ENCODE results near the gene ANKRD60. TPM values are rescaled to one million over a fixed set of nuclear protein-coding genes. Genes with fewer than 3 reads are reported as not detected.

ANKRD60 gene
- total RNA-seq, 4 donors from 2014 or later, result not detected

DNA sequence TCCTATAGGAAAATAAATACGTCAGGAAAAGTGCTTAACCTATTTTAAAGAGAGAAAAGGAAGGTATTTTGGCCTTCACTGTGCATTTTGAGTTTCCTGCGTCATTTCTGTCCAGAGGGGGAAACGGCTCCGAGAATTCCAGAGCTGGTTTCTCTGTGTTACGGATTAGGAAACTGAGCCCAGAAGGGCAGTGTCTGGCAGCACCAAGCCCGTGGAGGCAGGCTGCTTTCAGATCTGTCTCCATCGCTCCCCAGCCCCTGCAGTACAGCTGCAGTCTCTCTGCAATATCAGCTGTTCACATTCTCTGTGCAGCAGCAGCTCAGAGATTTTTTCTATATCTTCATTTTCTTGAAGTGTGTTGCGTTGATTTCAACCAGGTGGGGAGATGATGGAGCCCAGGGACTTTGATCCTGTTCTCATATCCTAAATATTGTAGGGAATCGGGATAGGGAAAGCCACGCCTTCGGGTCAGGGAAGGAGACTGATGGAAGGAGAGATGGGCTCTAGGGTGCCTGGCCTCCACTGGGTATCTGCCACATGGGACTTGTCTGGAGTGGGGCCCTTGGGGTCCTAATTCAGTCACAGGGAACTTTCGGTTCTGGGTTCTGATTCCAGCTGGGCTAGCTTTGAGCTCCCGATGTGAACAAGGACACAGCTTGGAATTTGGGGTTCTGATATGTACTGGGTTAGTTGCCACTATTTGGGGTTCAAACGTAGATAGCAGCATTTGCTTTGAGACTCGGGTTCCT is 2.8 kb downstream of the ANKRD60 start:
- 67 to 69% methylated on average over 15 of the region's 15 CpGs for WGBS, 2 donors
- TF ChIP-seq, protein P1, sequence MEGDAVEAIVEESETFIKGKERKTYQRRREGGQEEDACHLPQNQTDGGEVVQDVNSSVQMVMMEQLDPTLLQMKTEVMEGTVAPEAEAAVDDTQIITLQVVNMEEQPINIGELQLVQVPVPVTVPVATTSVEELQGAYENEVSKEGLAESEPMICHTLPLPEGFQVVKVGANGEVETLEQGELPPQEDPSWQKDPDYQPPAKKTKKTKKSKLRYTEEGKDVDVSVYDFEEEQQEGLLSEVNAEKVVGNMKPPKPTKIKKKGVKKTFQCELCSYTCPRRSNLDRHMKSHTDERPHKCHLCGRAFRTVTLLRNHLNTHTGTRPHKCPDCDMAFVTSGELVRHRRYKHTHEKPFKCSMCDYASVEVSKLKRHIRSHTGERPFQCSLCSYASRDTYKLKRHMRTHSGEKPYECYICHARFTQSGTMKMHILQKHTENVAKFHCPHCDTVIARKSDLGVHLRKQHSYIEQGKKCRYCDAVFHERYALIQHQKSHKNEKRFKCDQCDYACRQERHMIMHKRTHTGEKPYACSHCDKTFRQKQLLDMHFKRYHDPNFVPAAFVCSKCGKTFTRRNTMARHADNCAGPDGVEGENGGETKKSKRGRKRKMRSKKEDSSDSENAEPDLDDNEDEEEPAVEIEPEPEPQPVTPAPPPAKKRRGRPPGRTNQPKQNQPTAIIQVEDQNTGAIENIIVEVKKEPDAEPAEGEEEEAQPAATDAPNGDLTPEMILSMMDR (IDR thresholded peaks at IDR 0.05), result no peak
- DNase-seq (ENCODE audit: low spot score in 2 of 2), result no peak
- intact Hi-C loops (cut with DNase I; ENCODE audit: low total_unique reads), result no loop called here
- no peak overlapping the region for H3K4me3 ChIP-seq (ENCODE audit: low read depth, poor library complexity, severe bottlenecking)

DNA sequence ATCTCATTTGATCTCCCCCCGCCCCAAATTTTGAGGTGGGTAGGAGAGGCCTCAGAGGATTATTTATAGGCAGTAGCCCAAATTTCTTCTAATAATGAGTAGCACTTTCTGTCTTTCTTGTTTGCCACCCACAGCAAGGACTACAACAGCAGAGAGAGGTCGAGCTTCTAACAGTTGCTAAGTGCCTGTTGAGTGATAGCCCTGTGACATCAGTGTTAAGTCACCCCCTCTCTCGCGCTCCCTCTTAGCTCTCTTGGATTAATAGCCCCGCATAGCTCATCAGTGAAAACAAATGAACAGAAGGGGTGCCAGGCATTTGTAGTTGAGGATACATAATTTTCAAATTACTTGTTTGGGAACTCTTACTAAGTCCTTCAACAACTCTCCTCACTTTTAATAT is 3.5 kb downstream of the ANKRD60 start:
- intact Hi-C loops (cut with DNase I; ENCODE audit: low total_unique reads), result no loop called here
- no peak for TF ChIP-seq POLR2A (IDR thresholded peaks at IDR 0.05)
- TF ChIP-seq, protein P1 (IDR thresholded peaks at IDR 0.05), result no peak
- no peak for DNase-seq (ENCODE audit: low spot score in 2 of 2)
- 43 to 44% methylated on average over 5 of the region's 5 CpGs for WGBS, 2 donors
- no peak overlapping the region for H3K4me3 ChIP-seq (ENCODE audit: low read depth, poor library complexity, severe bottlenecking)

DNA sequence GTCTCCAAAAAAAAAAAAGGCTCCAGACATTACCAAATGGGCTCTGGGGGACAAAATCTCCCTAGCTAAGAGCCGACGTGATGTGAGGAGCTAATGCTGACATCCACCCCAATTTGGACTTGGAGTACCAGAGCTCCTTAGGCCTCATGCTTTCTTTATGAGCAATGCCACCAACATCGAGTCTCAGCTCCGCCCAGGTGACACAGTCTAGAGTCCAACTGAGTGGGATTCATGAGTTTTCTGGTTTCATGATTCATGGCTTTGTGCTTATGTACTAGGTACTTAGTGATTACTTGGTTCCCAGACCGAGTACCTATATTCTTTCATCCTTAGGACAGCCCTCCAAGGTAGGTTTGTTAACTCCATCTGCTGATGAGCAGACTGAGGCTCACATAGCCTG is 4.4 kb downstream of the ANKRD60 start:
- intact Hi-C loops (cut with DNase I; ENCODE audit: low total_unique reads), result no loop called here
- 87 to 89% methylated on average over 5 of the region's 5 CpGs for WGBS, 2 donors
- DNase-seq (ENCODE audit: low spot score in 2 of 2), result no peak
- TF ChIP-seq, protein P1 (IDR thresholded peaks at IDR 0.05), result no peak
- no peak for TF ChIP-seq POLR2A (IDR thresholded peaks at IDR 0.05)
- H3K4me3 ChIP-seq (ENCODE audit: low read depth, poor library complexity, severe bottlenecking), result no peak overlapping the region

DNA sequence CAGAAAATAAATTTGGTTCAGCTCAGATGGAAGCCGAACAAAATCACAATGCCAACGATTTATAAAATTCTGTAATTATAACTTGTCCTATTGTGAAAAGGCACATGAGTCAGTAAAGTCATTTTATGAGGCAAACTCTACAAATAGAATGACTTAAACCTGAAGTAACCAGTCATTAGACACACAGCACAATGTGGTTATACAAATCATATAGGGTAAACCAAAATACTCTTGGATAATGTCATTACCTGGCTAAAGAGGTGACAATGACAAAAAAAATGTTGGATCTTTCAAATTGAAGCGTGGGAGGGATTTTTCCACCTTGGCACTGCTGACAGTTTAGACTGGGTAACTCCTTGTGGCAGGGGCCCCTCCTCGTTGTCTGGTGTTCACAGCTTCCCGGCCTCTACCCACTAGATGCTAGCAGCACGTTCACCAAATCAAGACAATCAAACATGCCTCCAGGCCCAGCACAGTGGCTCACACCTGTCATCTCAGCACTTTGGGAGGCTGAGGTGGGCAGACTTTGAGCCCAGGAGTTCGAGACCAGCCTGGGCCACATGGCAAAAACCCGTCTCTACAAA is 5.0 kb downstream of the ANKRD60 start:
- DNase-seq (ENCODE audit: low spot score in 2 of 2), result no peak
- WGBS, 2 donors, result 72 to 73% methylated on average over 8 of the region's 8 CpGs
- TF ChIP-seq, protein P1 (IDR thresholded peaks at IDR 0.05), result no peak
- no peak for TF ChIP-seq POLR2A (IDR thresholded peaks at IDR 0.05)
- no peak overlapping the region for H3K4me3 ChIP-seq (ENCODE audit: low read depth, poor library complexity, severe bottlenecking)
- intact Hi-C loops (cut with DNase I; ENCODE audit: low total_unique reads), result no loop called here

DNA sequence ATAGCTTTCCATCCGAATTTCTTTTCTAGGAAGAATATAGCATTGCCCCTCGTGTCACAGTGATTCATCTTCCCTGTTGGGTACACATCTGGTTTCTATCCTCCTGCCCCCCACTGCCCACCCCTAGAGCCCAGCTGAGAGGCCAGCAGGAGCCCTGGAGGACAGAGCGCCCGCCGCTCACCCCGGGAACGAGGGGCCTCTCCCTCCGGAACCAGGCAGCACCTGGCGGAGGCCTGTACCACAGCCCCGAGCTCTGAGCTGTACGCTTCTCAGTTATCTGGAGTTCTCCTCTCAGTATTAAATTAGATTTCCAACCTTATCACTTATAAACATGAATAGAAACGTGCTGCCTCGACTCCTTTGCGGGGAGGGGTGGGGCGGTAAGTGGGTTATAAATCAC is 6.0 kb downstream of the ANKRD60 start:
- no peak for DNase-seq (ENCODE audit: low spot score in 2 of 2)
- WGBS, 2 donors, result 56 to 66% methylated on average over 15 of the region's 15 CpGs
- intact Hi-C loops (cut with DNase I; ENCODE audit: low total_unique reads), result no loop called here

More for the DNA sequence above, 6.0 kb downstream of the ANKRD60 start:
- TF ChIP-seq, protein P1 (IDR thresholded peaks at IDR 0.05), result no peak
- TF ChIP-seq POLR2A (IDR thresholded peaks at IDR 0.05), result no peak
- no peak overlapping the region for H3K4me3 ChIP-seq (ENCODE audit: low read depth, poor library complexity, severe bottlenecking)

Measured in lower leg skin (tissue), 4 donors.